CD4-positive, alpha-beta T cell treated with Interleukin-6 for 4 hours (primary cell): ENCODE measurements around the gene NPLOC4.

Experiments used
- DNase-seq: peaks from one replicate; pipeline ENCODE4 v3.0.0-alpha.2; 2020; ENCODE audit warnings: mixed read lengths

NPLOC4 gene

DNA sequence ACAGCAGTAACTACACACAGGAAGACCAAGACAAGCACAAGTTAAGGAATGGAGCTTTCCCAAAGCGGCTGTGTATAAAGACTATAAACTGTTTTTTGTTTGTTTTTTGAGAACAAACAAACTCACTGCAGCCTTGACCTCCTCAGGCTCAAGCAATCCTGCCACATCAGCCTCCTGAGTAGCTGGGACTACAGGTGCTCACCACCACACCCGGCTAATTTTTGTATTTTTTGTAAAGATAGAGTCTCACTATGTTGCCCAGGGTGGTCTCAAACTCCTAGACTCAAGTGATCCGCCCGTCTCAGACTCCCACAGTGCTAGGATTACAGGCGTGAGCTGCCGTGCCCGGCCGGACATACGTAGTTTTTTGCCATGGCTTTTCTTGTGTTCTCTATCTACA lies 23.5 kb upstream of the NPLOC4 start:
- no peak for DNase-seq

DNA sequence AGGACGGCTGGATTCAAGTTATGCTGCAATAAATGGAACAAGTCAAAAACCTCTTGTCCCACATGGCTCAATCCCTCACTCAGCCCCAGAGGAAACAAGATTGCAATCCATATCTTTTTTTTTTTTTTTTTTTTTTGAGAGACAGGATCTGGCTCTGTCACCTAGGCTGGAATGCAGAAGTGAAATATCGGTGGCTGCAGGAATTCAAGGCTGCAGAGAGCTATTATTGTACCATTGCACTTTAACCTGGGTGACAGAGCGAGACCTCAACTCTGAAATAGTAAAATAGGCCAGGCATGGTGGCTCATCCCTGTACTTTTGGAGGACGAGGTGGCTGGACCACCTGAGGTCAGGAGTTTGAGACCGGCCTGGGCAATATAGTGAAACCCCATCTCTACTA lies 22.1 kb upstream of the NPLOC4 start:
- no peak for DNase-seq

DNA sequence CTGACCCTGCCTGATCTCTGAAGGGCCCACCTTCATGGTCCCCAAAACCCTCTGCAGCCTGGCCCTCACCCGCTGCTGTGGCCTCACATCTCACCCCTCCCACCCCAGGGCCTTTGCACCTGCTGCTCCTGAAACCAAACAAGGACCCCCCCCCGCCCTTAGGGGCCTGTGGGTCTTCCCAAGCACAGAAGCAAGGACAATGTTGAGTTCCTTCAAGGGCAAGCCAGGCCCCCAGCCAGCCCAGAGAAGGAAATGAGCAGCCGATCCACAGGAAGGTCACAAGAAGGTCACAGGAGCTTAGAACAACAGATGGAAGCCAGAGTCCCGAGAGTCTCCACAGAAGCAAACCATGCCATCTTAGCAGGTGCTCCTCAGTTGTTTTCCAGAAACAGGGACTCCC lies 19.9 kb upstream of the NPLOC4 start:
- DNase-seq: no peak

DNA sequence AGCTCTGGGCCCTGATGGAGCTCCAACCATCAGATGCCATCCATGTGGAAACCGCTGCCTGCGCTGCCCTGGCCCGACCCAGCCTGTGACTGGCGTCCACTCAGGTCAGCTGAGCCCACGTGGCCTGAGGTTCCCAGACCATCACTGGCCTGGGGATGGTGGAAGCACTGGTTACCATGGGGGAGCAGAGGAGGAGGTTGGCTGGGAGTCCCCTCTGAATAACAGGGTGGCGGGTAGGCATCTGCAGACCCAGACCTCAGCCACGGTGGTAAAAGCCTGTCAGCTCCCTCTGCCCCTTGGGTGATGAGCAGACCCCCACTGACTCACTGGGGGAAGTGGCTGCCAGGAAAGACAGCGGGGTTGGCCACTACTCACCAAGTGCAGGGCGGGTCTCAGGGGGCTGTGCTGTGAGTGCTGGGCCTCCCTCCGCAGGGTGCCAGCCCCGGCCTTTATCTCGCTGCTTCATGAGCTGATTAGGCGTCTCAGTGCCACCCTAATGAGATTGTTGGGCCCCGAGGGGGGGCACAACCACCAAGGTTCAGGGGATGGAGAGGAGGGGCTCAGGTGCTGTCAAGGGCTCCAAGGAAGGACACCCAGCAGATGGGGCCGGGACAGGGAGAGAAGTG lies 19.3 kb upstream of the NPLOC4 start, which contains the start of gene PDE6G:
TSS of gene PDE6G (minus strand) at position 425 of the 626 bp plus-strand sequence. CDS start 3,237 bp downstream, outside the sequence.
- DNase-seq: no peak

DNA sequence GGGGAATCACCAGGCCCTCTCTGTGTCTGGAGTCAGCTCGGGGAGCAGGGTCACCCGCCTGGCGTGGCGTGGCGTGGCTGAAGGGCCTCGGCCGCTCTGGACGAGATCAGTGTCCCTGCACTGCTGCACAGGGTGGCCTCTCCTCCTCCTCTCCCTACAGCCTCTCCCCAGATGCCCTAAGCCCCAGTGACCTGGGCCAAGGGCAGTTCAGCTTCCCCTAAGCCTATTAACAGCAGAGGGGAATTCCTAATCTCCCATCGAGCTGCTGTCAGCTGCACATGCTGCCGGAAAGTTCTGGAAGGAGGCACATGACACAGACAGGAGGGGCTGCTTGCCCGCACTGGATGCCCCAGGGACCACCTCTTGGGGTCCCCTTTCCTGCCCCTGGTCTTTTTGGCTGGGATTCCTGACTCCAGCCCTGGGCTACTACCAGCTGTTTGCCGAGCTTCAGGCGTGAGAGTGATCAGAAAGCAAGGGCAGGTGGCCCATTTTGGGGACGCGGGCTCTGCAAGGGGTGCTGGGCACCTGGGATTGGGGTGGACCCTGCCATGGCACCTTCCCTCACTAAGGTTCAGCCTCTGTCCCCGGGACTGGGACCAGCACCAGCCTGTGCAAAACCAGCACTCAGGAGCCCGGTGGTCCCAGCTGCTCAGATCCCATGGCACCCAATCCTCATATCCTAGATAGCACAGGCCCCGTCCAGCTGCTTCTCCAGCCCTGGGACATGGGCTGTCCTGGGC lies 18.6 kb upstream of the NPLOC4 start:
- DNase-seq: no peak

DNA sequence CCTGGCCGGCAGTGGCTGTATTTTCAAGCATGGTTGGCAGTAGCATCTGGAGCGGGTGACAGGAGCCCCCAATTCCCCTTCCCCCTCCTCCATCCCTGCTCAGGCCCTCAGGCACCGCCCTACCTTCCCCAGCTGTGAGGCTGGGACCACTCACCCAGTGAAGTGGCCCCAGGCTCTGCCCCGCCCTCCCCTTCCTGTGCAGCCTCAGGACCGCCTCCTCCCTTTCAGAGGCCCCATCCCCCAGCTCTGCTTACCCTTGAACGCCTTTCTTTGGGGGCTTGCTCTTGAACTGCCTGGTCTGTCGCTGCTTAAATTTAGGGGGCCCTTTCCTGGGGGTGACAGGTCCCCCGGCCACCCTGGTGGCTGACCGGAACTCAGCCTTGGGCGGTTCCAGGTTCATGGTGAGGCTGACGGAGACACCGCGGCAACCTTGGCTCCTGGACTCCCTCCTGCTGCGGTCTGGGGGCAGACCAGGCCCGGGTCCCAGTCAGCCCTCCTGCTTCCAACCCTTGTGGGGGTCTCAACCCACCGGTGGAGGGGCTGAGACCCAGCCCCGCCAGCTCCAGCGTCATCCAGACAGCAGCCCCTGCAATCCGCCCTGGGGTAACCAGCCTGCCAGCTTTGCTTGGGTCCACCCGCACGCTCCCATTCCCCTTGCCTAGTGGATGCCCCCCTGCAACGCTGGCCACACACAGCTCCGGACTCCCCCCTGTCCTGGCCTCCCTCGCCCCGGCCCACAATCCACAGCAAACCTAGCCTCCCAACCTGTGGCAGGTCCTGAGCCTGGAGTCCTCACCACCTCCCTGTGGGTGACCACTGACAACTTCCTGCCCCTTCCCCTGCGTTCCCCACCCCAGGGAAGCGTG lies 16.2 kb upstream of the NPLOC4 start:
- DNase-seq: peak; percentile 50

DNA sequence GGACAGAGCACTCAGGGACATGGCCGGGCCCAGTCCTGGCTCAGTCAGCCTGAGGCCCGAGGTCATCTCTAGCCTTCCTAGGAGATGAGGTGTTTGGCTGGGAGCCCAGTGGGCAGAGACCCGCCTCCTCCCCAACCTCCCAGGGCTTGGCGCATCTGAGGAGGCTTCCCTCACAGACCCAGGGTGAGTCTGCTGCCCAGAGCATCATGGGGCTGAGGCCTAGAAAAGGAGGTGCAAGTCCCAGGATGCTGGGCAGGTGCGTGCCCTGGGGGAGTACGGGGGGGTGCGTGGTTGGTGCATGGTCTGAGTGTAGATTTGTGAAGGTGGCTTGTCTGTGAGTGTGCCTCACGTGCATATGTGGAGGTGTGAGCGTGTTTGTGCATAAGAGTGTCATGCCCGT lies 14.8 kb upstream of the NPLOC4 start:
- no peak for DNase-seq

DNA sequence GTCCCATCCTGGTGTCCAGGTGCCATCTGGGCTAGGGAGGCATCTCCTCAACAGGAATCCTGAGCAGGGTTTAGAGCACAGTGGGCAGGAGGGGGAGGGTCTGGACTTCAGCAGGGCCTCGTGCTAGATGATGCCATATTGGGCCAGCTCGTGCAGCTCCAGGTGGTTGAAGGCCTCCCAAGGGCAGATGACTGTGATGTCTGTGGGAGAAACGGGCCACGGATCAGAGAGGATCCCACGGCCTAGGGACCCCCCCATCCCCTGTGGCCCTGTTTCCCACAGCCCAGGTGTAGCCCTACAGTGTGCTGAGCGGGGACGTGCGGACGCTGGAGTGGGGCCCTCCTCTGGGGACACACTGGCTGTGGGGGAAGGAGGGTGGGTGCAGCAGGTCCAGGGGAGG lies 14.0 kb upstream of the NPLOC4 start:
- DNase-seq: no peak

DNA sequence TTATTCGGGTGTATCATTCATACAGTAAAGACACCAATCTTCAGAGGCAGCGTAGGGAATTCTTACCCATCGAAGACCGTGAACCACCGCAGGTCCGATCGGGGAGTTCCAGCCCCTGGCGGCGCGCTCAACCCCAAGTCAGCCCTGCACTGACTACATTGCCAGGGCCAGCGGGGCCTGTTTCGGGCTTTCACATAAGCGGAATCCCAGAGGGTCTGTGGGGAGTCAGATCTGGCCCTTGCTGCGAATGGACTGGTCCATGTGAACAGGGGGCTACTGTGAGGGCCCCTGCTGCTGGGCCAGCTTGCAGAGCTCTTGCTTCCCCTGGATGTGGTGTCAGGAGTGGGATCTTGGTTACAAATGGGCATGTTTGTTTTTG lies 11.8 kb upstream of the NPLOC4 start:
- DNase-seq: no peak

DNA sequence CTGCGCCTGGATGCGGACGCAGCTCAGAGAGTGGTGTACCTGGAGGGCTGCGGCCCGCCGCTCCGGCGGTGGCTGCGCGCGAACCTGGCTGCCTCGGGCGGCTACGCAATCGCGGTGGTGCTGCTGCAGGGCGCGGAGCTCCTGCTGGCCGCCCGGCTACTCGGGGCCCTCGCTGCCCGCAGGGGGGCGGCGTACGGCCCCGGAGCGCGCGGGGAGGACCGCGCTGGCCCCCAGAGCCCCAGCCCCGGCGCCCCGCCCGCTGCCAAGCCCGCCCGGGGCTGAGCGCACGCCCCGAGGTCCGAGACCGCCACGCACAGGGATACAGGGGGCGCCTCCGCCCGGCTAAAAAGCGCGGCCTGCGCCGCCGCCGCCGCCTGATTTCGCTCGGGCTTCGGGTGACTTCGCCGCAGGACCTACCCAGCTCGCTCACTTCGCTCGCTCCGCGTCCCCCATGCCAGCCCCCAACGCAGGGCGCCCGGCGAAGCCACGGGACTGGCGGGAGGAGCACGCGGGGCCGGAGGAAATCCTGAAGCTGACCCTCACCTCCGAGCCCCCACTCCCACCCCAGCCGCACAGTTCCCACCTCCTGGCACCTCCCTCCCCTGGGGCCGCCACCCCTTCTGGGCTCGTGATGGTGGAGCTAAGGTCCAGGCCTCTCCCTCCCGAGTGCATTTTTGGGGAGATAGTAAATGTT lies 11.2 kb upstream of the NPLOC4 start:
- DNase-seq: no peak

DNA sequence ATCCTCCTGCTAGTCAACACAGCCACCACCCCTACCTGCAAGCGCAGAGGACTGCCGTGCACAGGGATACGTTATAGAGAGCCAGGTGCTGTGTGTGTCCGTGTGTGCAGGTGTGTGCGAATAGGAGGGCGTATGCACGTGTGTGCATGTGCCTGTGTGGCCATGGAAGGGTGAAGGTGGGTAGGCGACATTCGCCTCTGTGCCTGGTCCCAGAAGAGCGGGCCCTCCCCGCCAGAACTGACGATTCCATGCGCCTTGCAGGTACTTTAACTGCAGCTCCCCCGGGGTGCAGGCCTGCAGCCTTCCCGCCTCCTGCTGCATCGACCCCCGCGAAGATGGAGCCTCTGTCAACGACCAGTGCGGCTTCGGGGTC lies 10.7 kb upstream of the NPLOC4 start:
- DNase-seq: no peak

DNA sequence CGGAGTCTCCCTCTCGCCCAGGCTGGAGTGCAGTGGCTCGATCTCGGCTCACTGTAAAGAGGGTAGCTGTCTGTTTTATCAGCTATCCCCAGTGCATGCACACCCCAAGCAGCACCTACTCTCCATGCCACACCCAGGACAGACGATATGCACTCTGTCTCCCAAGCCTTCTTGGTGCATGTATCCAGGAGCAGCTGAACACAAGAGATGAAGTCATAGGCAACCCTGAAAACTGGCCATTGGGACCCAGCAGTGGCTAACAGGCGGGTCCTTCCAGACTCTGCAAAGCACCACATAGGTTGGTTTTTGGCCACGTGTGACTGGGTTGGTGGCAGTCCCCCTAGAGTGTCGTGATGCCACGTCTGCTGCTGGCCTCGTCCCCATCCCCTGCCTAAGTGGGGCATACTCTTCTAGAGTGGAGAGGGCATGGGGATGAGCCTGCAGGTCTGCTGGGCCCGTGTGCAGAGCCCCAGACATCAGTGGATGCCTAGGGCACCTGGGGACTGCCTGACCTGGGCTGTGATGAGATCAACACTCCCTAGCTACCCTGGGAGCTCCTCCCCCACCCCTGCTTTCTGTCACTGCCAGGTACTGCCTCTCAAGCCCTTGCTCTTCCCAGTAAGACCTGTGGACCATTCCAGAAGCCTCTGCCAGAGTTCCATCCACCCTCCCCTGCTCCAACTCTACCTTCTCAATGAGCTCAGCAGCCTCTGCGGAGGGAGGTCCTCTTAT lies 10.1 kb upstream of the NPLOC4 start:
- no peak for DNase-seq

DNA sequence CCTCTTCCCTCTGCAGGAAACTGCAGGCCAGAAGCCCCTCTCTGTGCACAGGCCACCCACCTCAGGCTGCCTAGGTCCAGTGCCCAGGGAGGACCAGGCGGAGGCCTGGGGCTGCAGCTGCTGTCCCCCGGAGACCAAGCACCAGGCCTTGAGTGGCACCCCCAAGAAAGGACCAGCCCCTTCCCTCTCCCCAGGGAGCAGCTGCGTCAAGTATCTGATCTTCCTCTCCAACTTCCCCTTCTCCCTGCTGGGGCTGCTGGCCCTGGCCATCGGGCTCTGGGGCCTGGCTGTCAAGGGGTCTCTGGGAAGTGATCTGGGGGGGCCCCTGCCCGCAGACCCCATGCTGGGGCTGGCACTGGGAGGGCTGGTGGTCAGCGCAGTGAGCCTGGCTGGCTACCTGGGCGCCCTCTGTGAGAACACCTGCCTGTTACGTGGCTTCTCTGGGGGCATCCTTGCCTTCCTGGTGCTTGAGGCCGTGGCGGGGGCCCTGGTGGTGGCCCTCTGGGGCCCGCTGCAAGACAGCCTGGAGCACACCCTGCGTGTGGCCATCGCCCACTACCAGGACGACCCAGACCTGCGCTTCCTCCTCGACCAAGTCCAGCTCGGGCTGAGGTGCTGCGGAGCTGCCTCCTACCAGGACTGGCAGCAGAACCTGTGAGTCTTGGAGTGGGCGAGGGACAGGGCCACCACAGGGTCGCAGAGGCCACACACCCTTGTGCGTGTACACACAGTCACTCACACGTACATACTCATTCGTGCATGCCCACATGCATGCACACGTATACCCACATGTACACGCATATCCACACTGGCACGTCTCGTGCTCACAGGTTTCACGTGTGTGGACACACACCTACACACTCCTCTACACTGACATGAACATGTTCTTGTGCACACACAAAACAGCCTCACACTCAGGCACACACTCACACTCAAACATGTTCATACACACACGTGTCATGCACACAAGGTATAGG lies 8.4 kb upstream of the NPLOC4 start:
- no peak for DNase-seq

DNA sequence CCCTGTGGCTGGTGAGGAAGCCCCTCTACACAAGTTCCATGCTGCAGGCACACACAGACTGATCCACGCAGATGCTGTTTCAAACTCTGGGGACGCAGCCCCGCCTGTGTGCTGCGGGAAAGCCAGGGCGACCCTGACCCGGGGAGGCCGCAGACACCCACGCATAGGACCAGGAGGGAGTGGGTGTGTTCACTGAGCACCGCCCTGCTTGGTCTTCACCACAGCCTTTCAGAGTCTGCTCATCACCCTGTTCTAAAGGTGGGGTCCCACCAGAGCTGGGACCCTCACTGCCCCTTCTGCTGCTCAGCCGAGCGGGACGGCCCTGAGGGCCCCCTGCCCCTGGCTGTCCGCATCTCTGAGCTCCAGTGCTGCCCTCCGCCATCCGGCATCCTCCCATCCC lies 7.6 kb upstream of the NPLOC4 start:
- DNase-seq: no peak

DNA sequence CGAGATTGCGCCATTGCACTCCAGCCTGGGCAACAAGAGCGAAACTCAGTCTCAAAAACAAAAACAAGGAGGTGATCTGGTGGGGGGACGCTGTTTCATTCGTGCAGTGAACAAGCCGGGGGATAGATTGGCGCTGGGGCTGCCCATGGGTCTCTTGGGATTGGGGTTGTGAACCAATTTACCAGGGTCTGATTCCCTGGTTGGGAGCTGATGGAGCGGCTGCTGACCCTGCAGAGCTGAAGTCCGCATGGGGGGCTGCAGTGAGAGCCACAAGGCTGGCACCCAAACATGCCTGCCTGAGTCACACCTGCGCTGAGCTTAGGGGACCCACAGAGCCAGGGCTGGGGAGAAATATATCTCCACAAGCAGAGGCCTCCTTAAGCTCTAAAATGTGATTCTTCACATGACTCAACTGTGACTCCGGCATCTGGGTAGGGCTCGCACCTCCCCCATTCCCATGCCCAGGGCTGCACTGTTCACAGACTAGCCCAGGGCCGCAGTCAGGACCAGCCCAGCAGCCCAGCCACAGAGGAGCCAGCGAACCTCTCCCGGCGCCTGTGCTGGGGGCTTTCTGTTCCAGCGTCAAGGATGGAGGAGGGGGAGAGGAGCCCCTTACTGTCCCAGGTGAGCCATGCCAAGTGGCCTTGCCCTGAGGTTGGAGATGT lies 5.0 kb upstream of the NPLOC4 start:
- no peak for DNase-seq

DNA sequence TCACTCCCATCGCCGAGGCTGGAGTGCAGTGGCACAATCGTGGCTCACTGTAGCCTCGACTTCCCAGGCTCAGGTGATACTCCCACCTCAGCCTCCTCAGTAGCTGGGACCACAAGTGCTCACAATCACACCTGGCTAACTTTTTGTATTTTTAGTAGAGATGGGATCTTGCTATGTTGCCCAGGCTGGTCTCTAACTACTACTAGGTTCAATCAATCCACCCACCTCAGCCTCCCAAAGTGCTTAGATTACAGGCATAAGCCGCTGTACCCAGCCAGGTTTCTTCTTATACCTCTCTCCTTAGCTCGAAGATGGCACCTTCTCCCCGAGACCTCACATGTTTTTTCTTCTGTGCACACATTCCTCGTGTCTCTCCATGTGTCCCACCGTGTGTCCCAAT lies 3.1 kb upstream of the NPLOC4 start:
- no peak for DNase-seq

DNA sequence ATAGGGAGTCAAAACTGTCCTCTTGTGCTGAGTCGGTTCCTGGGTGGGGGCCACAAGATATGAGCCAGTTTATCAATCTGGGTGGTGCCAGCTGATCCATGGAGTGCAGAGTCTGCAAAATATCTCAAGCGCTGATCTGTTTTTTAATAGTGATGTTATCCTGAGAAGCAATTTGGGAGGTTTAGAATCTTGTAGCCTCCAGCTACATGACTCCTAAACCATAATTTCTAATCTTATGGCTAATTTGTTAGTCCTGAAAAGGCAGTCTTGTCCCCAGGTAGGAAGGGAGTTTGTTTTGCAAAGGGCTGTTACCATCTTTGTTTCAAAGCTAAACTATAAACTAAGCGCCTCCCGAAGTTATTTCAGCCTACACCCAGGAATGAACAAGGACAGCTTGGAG lies 1.8 kb upstream of the NPLOC4 start:
- no peak for DNase-seq

DNA sequence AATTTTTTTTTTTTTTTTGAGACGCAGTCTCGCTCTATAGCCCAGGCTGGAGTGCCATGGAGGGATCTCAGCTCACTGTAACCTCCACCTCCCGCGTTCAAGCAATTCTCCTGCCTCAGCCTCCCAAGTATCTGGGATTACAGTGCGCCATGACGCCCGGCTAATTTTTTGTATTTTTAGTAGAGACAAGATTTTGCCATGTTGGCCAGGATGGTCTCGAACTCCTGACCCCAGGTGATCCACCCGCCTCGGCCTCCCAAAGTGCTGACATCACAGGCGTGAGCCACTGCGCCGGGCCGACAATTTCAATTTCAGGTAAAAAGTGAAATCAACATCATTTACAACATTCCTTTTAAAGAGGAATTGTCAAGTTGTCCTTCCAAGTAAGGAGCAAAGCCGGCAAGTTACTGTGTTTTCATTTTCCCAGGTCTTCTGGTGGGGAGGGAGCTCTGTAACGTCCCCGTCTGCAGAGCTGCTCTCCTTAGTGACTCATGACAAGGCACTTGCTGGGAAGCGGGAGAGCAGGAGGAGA lies 873 bp downstream of the NPLOC4 start:
- no peak for DNase-seq

DNA sequence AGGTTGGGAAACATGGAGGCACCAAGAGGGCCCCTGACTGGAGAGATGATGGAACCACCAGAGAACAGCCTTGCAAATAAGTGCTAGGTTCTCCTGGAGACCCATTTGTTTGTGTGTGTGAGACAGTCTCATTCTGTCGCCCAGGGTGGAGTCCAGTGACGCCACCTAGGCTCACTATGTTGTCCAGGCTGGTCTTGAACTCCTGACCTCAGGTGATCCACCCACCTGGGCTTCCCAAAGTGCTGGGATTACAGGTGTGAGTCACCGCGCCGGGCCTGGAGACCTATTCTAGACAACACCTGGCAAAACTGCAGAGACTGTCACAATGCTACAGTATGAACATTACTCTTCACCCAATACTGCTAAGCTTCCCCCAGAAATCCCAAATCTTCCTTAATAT lies 1.5 kb downstream of the NPLOC4 start:
- DNase-seq: no peak

DNA sequence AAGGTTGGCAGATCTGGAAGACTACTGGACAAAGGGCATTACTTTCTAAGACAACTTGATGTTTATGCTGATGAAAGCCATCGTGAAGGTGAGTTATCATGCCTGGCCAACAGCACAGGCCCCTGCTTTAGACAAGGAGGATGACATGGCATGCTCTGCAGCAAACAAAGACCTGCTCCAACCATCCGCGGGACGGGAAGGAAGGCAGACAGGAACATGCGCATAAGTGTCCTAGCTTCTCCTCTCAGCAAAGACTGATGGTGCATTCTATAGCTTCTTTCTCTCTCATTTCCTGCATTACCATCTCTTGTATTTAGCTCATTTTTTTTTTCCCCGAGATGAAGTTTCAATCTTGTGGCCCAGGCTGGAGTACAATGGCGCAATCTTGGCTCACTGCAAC lies 5.4 kb downstream of the NPLOC4 start:
- DNase-seq: no peak
